ENCODE data around the gene BEX3. TPM values are rescaled to one million over a fixed set of nuclear protein-coding genes. Genes with fewer than 3 reads are reported as not detected.
"Not testable (repeated sequence)": the region's sequence is repeated elsewhere in the genome, so short reads cannot be mapped to it uniquely, and the experiment has no call there.

The BEX3 gene
- polyA plus RNA-seq, 1 experiment: 107 TPM

DNA sequence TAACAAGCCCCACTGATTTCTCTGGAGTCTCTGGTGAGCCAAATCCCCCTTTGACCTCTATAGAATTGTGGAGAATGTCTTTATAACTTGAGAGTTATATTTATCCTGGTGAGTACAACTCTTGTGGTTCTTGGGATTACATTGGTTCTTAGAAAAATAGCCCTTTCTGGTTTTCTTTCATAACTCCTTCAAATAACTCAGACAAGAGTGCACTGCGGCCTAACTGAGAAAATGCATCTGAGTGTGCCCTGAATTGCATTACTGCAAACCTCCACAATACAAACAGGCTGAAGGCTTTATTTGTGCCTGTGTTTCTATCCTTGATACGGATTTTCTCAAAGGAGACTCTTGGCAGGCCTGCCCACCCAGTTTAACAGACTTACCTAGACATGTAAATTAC, 2.7 kb downstream of the BEX3 start:
- ChIA-PET POLR2A (no interaction called here), CTCF (no interaction called here)
- Histone ChIP-seq H3K27me3 (ENCODE audit: control insufficient read depth, insufficient read depth, low read length) (no peaks in the 10 kb centered on the region), H3K4me3 (ENCODE audit: low read depth, low read length) (no peak overlapping the region), H3K36me3 (ENCODE audit: control insufficient read depth, insufficient read depth, low read length) (no peaks in the 10 kb centered on the region)
- TF ChIP-seq, protein P1, sequence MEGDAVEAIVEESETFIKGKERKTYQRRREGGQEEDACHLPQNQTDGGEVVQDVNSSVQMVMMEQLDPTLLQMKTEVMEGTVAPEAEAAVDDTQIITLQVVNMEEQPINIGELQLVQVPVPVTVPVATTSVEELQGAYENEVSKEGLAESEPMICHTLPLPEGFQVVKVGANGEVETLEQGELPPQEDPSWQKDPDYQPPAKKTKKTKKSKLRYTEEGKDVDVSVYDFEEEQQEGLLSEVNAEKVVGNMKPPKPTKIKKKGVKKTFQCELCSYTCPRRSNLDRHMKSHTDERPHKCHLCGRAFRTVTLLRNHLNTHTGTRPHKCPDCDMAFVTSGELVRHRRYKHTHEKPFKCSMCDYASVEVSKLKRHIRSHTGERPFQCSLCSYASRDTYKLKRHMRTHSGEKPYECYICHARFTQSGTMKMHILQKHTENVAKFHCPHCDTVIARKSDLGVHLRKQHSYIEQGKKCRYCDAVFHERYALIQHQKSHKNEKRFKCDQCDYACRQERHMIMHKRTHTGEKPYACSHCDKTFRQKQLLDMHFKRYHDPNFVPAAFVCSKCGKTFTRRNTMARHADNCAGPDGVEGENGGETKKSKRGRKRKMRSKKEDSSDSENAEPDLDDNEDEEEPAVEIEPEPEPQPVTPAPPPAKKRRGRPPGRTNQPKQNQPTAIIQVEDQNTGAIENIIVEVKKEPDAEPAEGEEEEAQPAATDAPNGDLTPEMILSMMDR (IDR thresholded peaks at IDR 0.05; ENCODE audit: insufficient read depth, low read depth, low read length): no peak
- no peak for DNase-seq (ENCODE audit: low read depth)

DNA sequence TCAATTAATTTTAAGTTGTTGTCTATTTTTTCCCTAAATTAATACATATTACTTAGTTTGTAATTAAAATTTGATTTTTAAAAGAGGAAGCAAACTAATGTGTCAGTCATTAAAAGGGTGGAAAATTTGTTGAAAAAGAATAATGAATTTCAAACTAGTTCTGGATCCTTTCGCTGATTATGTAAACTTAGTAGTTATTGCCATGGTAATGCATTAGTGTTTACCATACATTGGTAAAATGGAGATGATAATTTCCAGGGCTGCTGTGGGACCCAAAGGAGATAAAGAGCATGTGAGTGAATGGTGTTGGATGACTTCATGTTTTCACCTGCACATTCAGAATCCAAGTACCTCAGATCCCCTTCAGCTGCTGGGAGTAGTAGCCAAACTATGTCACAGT, 6.5 kb downstream of the BEX3 start:
- Histone ChIP-seq H3K27me3 (ENCODE audit: control insufficient read depth, insufficient read depth, low read length) (no peaks in the 10 kb centered on the region), H3K36me3 (ENCODE audit: control insufficient read depth, insufficient read depth, low read length) (no peaks in the 10 kb centered on the region), H3K4me3 (ENCODE audit: low read depth, low read length) (no peak overlapping the region)
- no peak for DNase-seq (ENCODE audit: low read depth)
- ChIA-PET POLR2A (no interaction called here), CTCF (no interaction called here)
- TF ChIP-seq, protein P1 (IDR thresholded peaks at IDR 0.05; ENCODE audit: insufficient read depth, low read depth, low read length): no peak

DNA sequence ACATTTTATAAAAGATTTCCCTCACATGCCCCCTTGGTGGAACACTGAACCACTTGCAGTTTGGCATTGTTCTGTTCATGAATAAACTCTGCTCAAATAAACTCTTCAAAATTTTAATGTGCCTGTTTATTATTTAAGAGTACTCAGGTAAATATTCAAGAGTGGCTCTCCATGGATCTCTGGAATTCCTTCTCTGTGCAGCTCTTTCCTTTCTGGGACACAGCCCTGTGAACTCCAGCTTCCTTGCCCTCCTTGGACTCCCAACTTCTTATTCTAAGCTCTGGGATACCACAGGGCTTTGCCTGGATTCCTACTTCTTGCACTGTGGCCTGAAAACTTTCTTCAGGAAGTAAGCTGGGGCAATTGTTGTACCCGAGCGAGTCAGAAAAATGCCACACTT, 8.3 kb downstream of the BEX3 start:
- Histone ChIP-seq H3K36me3 (ENCODE audit: control insufficient read depth, insufficient read depth, low read length) (no peaks in the 10 kb centered on the region), H3K27me3 (ENCODE audit: control insufficient read depth, insufficient read depth, low read length) (no peaks in the 10 kb centered on the region), H3K4me3 (ENCODE audit: low read depth, low read length) (no peak overlapping the region)
- TF ChIP-seq, protein P1 (IDR thresholded peaks at IDR 0.05; ENCODE audit: insufficient read depth, low read depth, low read length): no peak
- no peak for DNase-seq (ENCODE audit: low read depth)
- ChIA-PET POLR2A (no interaction called here), CTCF (interaction anchor here (1.4 kb wide), 1 partner anchor 80 kb away, joined by 4 read pairs; no protein-coding TSS in a partner anchor)

DNA sequence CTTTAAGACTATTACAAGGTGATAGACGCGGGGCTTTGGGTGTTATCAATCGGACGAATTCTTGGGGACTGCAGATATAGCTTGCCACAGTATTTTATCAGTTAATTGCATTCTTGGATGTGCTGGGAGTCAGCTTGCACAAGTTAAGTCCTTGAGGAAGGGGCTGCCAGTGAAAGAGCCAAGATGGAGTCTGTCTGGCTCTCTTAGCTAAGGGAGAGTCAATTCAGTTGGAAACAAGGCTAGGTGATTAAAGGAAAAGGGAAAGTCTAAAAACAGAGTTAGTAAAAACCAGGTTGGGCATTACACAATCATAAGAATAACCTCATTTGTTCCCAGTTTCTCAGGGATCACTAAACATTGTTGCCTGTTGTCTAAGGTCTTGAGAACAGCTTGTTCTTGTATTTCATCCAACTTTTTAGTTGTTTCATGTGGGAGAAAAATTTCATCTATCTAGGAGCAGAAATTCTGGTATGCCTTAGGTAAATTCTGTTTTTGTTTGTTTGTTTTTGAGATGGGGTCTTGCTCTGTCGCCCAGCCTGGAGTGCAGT, 9.0 kb downstream of the BEX3 start:
- CTCF ChIA-PET: interaction anchor here (1.4 kb wide), 1 partner anchor 80 kb away, joined by 4 read pairs; no protein-coding TSS in a partner anchor
- H3K27me3 ChIP-seq (ENCODE audit: control insufficient read depth, insufficient read depth, low read length); DNase-seq (ENCODE audit: low read depth); POLR2A ChIA-PET; H3K36me3 ChIP-seq (ENCODE audit: control insufficient read depth, insufficient read depth, low read length); H3K4me3 ChIP-seq (ENCODE audit: low read depth, low read length): not testable (repeated sequence)

DNA sequence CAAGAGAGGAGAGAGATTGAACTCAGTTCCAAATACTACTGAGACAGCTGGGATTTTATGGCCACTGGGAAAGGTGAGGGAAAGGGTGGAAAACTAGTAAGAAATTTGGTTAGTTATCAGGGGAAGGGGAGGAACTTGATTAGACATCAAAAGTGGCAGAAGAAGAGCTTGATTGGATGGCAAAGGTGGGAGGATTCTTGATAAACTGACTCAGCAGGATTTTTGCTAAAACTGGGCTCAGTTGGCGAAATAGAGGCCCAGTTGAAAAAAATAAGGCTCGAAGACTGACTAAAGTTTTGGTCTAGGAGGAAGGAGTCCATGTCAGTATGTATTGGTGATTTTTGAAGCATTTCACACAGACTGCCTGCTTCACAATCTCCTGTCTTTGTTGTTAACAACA, 10.0 kb downstream of the BEX3 start:
- POLR2A ChIA-PET: no interaction called here
- no peak overlapping the region for H3K4me3 ChIP-seq (ENCODE audit: low read depth, low read length)
- TF ChIP-seq, protein P1 (IDR thresholded peaks at IDR 0.05; ENCODE audit: insufficient read depth, low read depth, low read length): no peak
- CTCF ChIA-PET: no interaction called here
- DNase-seq (ENCODE audit: low read depth): no peak
- no peaks in the 10 kb centered on the region for H3K27me3 ChIP-seq (ENCODE audit: control insufficient read depth, insufficient read depth, low read length)
- no peaks in the 10 kb centered on the region for H3K36me3 ChIP-seq (ENCODE audit: control insufficient read depth, insufficient read depth, low read length)

DNA sequence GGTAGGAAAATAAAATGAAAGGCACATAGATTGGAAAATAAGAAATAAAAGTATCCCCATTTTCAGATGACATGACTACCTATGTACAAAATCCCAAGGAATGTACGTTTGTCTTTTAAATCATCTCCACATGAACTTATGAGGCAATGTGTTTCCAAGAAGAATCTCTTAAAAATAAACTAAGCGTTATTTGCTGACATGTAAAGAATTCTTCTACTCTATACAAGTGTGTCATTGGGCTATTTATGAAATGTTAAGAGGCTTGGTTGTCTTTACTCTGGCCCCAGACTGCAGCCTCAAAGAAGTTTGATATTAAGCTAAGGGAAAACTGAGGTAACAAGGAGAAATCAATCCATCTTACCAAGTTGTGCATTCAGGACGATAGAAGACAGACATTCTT, 17.1 kb downstream of the BEX3 start:
- Histone ChIP-seq H3K36me3 (ENCODE audit: control insufficient read depth, insufficient read depth, low read length) (no peaks in the 10 kb centered on the region), H3K27me3 (ENCODE audit: control insufficient read depth, insufficient read depth, low read length) (no peaks in the 10 kb centered on the region), H3K4me3 (ENCODE audit: low read depth, low read length) (no peak overlapping the region)
- ChIA-PET CTCF (no interaction called here), POLR2A (no interaction called here)
- DNase-seq (ENCODE audit: low read depth): no peak
- TF ChIP-seq, protein P1 (IDR thresholded peaks at IDR 0.05; ENCODE audit: insufficient read depth, low read depth, low read length): no peak
